Measurements from ENCODE around the gene PRKCE.

PRKCE gene

GRCh38 chr2:45950606-45951005, 299.1 kb downstream of the PRKCE start:
- no peak for DNase-seq

GRCh38 chr2:45951025-45951727, 299.7 kb downstream of the PRKCE start:
- DNase-seq, result no peak

- no peak for DNase-seq
Observed at GRCh38 chr2:45952591-45952990, 301.1 kb downstream of the PRKCE start.

GRCh38 chr2:45953376-45954027, 302.0 kb downstream of the PRKCE start:
- no peak for DNase-seq

- no peak for DNase-seq
Observed at GRCh38 chr2:45954233-45954850, 302.9 kb downstream of the PRKCE start.

GRCh38 chr2:45957533-45958227, 306.2 kb downstream of the PRKCE start:
- no peak for DNase-seq

GRCh38 chr2:45960057-45960863, 308.8 kb downstream of the PRKCE start:
- no peak for DNase-seq

GRCh38 chr2:45962177-45962921, 310.9 kb downstream of the PRKCE start:
- DNase-seq, result no peak

- no peak for DNase-seq
Observed at GRCh38 chr2:45963816-45964215, 312.3 kb downstream of the PRKCE start.

- peak; percentile 6 for DNase-seq
Observed at GRCh38 chr2:45964223-45964841, 312.9 kb downstream of the PRKCE start.

- no peak for DNase-seq
Observed at GRCh38 chr2:45964906-45965305, 313.4 kb downstream of the PRKCE start.

- no peak for DNase-seq
Observed at GRCh38 chr2:45965871-45966498, 314.5 kb downstream of the PRKCE start.

- DNase-seq, result no peak
Observed at GRCh38 chr2:45968946-45969584, 317.6 kb downstream of the PRKCE start.

GRCh38 chr2:45973426-45973825, 322.0 kb downstream of the PRKCE start:
- DNase-seq, result no peak

- DNase-seq, result no peak
Observed at GRCh38 chr2:45974056-45974455, 322.6 kb downstream of the PRKCE start.

- no peak for DNase-seq
Observed at GRCh38 chr2:45974762-45975408, 323.4 kb downstream of the PRKCE start.

GRCh38 chr2:45975752-45976517, 324.5 kb downstream of the PRKCE start:
- no peak for DNase-seq

- no peak for DNase-seq
Observed at GRCh38 chr2:45978302-45978859, 326.9 kb downstream of the PRKCE start.

GRCh38 chr2:45979065-45979464, 327.6 kb downstream of the PRKCE start:
- no peak for DNase-seq
